Neural cell (in vitro differentiated cells): ENCODE data around the gene ST6GALNAC1. TPM values are rescaled to one million over a fixed set of nuclear protein-coding genes. Genes with fewer than 3 reads are reported as not detected.

Experiments
- H2AFZ ChIP-seq: fragments of 200-600, 300-800 bp; sonication (generic), shearing (Covaris generic); 2 replicates; pipeline ENCODE4 v1.6.0; 2014; ENCODE audit warnings: low read depth, mild to moderate bottlenecking, antibody characterized with exemption, low read length, moderate library complexity
- H3F3A ChIP-seq: fragments of 200-600 bp; shearing (Covaris generic); 2 replicates; pipeline ENCODE4 v1.6.1; 2016; ENCODE audit warnings: mild to moderate bottlenecking, moderate library complexity, mixed read lengths, antibody characterized with exemption, low read length; ENCODE audit not compliant: insufficient read depth, poor library complexity, severe bottlenecking
- H3K27ac ChIP-seq: fragments of 200-600, 300-800 bp; sonication (generic), shearing (Covaris generic); 2 replicates; pipeline ENCODE4 v1.5.1; 2014; ENCODE audit warnings: mild to moderate bottlenecking, low read length, moderate library complexity
- H3K27me3 ChIP-seq: fragments of 300-800, 200-600 bp; sonication (generic), shearing (Covaris generic); 2 replicates; pipeline ENCODE4 v1.6.0; 2014; ENCODE audit warnings: mild to moderate bottlenecking, low read depth, low read length, moderate library complexity; ENCODE audit not compliant: insufficient read depth
- H3K36me3 ChIP-seq: fragments of 300-800, 200-600 bp; sonication (generic), shearing (Covaris generic); 2 replicates; pipeline ENCODE4 v1.5.1; 2014; ENCODE audit warnings: mild to moderate bottlenecking, antibody characterized with exemption, low read length, moderate library complexity; ENCODE audit not compliant: insufficient read depth
- H3K4me2 ChIP-seq: fragments of 300-800, 200-600 bp; sonication (generic), shearing (Covaris generic); 2 replicates; pipeline ENCODE4 v1.6.0; 2014; ENCODE audit warnings: mild to moderate bottlenecking, low read length
- H3K4me3 ChIP-seq: fragments of 300-800, 200-600 bp; sonication (generic), shearing (Covaris generic); 2 replicates; pipeline ENCODE4 v1.5.1; 2014; ENCODE audit warnings: mild to moderate bottlenecking, low read length, moderate library complexity
- H3K79me2 ChIP-seq: fragments of 200-600 bp; shearing (Covaris generic); replicated peaks from 2 replicates; pipeline ENCODE4 v1.6.0; 2014; ENCODE audit warnings: mild to moderate bottlenecking, low read length, moderate library complexity; ENCODE audit not compliant: insufficient read depth
- H3K9ac ChIP-seq: fragments of 300-800, 200-600 bp; sonication (generic), shearing (Covaris generic); 2 replicates; pipeline ENCODE4 v1.6.1; 2016; ENCODE audit warnings: mild to moderate bottlenecking, low read length, mixed read lengths
- H3K9me2 ChIP-seq: fragments of 200-600 bp; shearing (Covaris generic); 2 replicates; pipeline ENCODE4 v1.6.1; 2016; ENCODE audit warnings: mild to moderate bottlenecking, low read length, mixed read lengths; ENCODE audit not compliant: insufficient read depth
- H3K9me3 ChIP-seq: fragments of 200-600, 300-800 bp; sonication (generic), shearing (Covaris generic); 2 replicates; pipeline ENCODE4 v1.6.1; 2016; ENCODE audit warnings: mild to moderate bottlenecking, mixed run types, low read length, moderate library complexity, mixed read lengths
- H4K20me1 ChIP-seq: fragments of 200-600 bp; shearing (Covaris generic); 2 replicates; pipeline ENCODE4 v1.6.1; 2016; ENCODE audit warnings: mild to moderate bottlenecking, mixed run types; ENCODE audit not compliant: insufficient read depth
- EP300 ChIP-seq: fragments of 450-650 bp; conservative IDR thresholded peaks from 2 replicates; pipeline ENCODE4 v1.6.1; 2014; ENCODE audit warnings: antibody characterized with exemption, mild to moderate bottlenecking, moderate library complexity; ENCODE audit not compliant: poor library complexity, severe bottlenecking
- EZH2 ChIP-seq: fragments of 200-600, 300-800 bp; shearing (Covaris generic), sonication (generic); IDR thresholded peaks from 2 replicates; pipeline ENCODE4 v1.6.1; 2014; ENCODE audit warnings: antibody characterized with exemption, low read length, borderline replicate concordance, mild to moderate bottlenecking; ENCODE audit not compliant: insufficient read depth, poor library complexity, severe bottlenecking
- MXI1 ChIP-seq: fragments of 450-650 bp; conservative IDR thresholded peaks from 2 replicates; pipeline ENCODE4 v1.6.1; 2014; ENCODE audit warnings: antibody characterized with exemption, mild to moderate bottlenecking; ENCODE audit not compliant: poor library complexity, severe bottlenecking
- POLR2AphosphoS5 ChIP-seq: IDR thresholded peaks from 2 replicates; pipeline ENCODE4 v1.6.1; 2012
- RAD21 ChIP-seq: fragments of 450-650 bp; conservative IDR thresholded peaks from 2 replicates; pipeline ENCODE4 v1.6.1; 2014; ENCODE audit warnings: antibody characterized with exemption, mild to moderate bottlenecking, moderate library complexity
- SMC3 ChIP-seq: fragments of 450-650 bp; conservative IDR thresholded peaks from 2 replicates; pipeline ENCODE4 v1.6.1; 2014; ENCODE audit warnings: antibody characterized with exemption, mild to moderate bottlenecking, moderate library complexity; ENCODE audit not compliant: poor library complexity
- TAF1 ChIP-seq: IDR thresholded peaks from 2 replicates; pipeline ENCODE4 v1.6.1; 2012; ENCODE audit warnings: low read depth
- polyA plus RNA-seq: library from polyadenylated mRNA; depleted of rRNA; stranded (reverse); fragments of >200 nt; gene quantifications from 2 replicates; pipeline ENCODE4 v1.2.3, GENCODE V29; 2014
- TF ChIP-seq, protein P1 (sequence below): fragments of 450-650 bp; IDR thresholded peaks from 2 replicates; pipeline ENCODE4 v1.5.1; 2014; ENCODE audit warnings: antibody characterized with exemption, mild to moderate bottlenecking, moderate library complexity; ENCODE audit not compliant: poor library complexity, severe bottlenecking

Gene ST6GALNAC1
- polyA plus RNA-seq, 1 donor from 2014 or later = not detected

DNA sequence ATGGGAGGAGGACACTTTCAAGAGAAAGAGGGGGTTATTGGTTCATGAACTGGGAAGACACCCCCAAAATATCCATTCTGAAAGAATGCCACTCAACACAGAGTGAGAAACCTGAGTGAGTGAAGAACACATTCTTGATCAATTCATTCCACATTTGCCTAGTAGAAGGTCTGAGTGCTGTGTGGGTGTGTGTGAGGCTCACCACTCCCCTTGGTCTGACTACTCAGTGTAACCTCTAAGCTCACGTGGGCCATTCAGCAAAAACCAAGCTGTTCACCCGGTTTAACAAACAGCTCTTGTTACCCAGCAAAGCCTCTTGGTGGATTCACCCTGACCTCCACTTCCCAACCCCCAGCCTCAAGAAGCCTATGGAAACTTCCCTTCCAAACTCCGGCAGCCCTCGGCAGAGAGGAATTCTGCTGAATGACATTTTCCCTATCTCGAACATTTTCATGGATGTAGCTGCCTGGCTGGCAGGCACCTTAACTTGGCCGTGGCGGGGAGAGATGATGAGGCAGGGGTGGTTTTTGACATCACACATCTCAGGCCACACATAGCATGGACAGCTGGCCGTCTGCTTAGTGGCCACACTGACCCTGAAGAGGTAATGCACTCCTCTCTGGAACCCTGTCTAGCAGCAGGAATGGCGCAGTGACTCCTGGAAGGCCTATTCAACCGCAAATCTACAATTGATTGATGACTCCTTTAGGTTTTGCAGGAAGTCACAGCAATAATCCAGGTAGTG is 11.6 kb downstream of the ST6GALNAC1 start:
- TF ChIP-seq, protein P1, sequence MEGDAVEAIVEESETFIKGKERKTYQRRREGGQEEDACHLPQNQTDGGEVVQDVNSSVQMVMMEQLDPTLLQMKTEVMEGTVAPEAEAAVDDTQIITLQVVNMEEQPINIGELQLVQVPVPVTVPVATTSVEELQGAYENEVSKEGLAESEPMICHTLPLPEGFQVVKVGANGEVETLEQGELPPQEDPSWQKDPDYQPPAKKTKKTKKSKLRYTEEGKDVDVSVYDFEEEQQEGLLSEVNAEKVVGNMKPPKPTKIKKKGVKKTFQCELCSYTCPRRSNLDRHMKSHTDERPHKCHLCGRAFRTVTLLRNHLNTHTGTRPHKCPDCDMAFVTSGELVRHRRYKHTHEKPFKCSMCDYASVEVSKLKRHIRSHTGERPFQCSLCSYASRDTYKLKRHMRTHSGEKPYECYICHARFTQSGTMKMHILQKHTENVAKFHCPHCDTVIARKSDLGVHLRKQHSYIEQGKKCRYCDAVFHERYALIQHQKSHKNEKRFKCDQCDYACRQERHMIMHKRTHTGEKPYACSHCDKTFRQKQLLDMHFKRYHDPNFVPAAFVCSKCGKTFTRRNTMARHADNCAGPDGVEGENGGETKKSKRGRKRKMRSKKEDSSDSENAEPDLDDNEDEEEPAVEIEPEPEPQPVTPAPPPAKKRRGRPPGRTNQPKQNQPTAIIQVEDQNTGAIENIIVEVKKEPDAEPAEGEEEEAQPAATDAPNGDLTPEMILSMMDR = no peak
- TF ChIP-seq POLR2AphosphoS5 (no peak), TAF1 (no peak), EZH2 (no peak), MXI1 (no peak), SMC3 (no peak), RAD21 (no peak)
- Histone ChIP-seq H3K9me3 (no peaks in the 10 kb centered on the region), H3K36me3 (no peaks in the 10 kb centered on the region), H3K9me2 (no peaks in the 10 kb centered on the region), H3K27me3 (no peaks in the 10 kb centered on the region), H3K27ac (no peak overlapping the region), H3K4me2 (no peak overlapping the region), H3F3A (no peaks in the 10 kb centered on the region), H2AFZ (no peak overlapping the region), H3K9ac (no peak overlapping the region), H3K4me3 (no peak overlapping the region), H4K20me1 (no peaks in the 10 kb centered on the region), H3K79me2 (no peaks in the 10 kb centered on the region)

DNA sequence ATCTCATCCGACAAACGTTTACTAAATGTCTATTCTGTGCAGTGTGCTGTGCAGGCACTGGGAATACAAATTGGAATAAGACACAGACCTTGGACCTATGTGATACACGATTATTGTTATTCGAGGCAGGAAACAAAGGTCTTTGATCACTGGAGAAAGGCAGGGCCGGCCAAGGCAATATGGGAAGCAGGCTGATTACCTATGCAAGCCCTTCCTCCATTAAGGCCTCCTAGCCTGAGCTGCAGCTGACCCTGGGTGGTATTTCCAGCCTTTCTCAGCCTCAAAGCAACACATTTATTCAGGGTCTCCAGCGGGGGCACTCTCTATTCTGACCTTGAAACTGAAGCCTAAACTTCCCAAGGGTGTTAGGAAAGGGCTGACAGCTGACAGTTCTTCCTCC is 13.4 kb downstream of the ST6GALNAC1 start:
- H3K9ac ChIP-seq = no peak overlapping the region
- H2AFZ ChIP-seq = no peak overlapping the region
- no peak overlapping the region for H3K4me2 ChIP-seq
- TF ChIP-seq POLR2AphosphoS5 = no peak
- H3K79me2 ChIP-seq = no peaks in the 10 kb centered on the region
- H3K27me3 ChIP-seq = no peaks in the 10 kb centered on the region
- H3K4me3 ChIP-seq = no peak overlapping the region
- no peaks in the 10 kb centered on the region for H3K9me3 ChIP-seq
- H3F3A ChIP-seq = no peaks in the 10 kb centered on the region
- H3K27ac ChIP-seq = no peak overlapping the region
- no peaks in the 10 kb centered on the region for H3K36me3 ChIP-seq
- no peaks in the 10 kb centered on the region for H4K20me1 ChIP-seq
- H3K9me2 ChIP-seq = no peaks in the 10 kb centered on the region

DNA sequence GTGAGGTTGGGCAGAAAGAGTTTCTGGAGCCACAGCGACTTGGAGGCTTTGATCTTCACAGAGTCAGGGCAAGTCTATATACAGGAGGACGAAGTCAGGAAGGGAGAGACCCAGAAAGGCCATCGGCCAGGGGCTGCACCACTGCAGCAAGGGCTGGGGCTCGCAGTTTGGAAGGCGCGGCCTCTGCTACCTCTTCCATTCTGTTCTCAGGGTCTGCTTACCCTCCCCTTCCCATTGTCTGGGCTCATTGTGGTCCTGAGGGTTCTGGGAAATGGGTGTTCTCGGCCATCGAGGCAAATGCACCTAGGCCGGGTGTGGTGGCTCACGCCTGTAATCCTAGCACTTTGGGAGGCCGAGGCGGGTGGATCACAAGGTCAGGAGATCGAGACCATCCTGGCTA is 16.0 kb downstream of the ST6GALNAC1 start:
- no peaks in the 10 kb centered on the region for H3K27me3 ChIP-seq
- H3K36me3 ChIP-seq = no peaks in the 10 kb centered on the region
- H3K9me3 ChIP-seq = no peaks in the 10 kb centered on the region
- H3K27ac ChIP-seq = no peak overlapping the region
- H3K4me2 ChIP-seq = no peak overlapping the region
- H3F3A ChIP-seq = no peaks in the 10 kb centered on the region
- no peak overlapping the region for H2AFZ ChIP-seq
- H4K20me1 ChIP-seq = no peaks in the 10 kb centered on the region
- no peaks in the 10 kb centered on the region for H3K9me2 ChIP-seq
- no peak overlapping the region for H3K9ac ChIP-seq
- H3K4me3 ChIP-seq = no peak overlapping the region
- TF ChIP-seq TAF1 = no peak
- TF ChIP-seq RAD21 = no peak
- TF ChIP-seq EP300 = no peak
- TF ChIP-seq POLR2AphosphoS5 = no peak
- H3K79me2 ChIP-seq = no peaks in the 10 kb centered on the region
